Measurements from ENCODE around the gene TAGLN2. TPM values are rescaled to one million over a fixed set of nuclear protein-coding genes. Genes with fewer than 3 reads are reported as not detected.

TAGLN2 gene
- total and polyA plus RNA-seq, 9 of the 15 experiments (the other 6 are each of a cell fraction or from before 2014, with no cell fraction given), result 192 to 683 (median 455) TPM

- in situ Hi-C loops (cut with MboI), result no loop called here
Observed at GRCh38 chr1:159920202-159920601, 5.1 kb downstream of the TAGLN2 start.

GRCh38 chr1:159919236-159919865, 6.0 kb downstream of the TAGLN2 start:
- in situ Hi-C loops (cut with MboI) (no loop called here), intact Hi-C loops (cut with micrococcal nuclease) (no loop called here)
- peaks cover 49% of the 10 kb centered on the region for H3K79me2 ChIP-seq (ENCODE audit: control insufficient read depth, insufficient read depth, low read length)
- H3K9me1 ChIP-seq (ENCODE audit: control insufficient read depth, insufficient read depth, low read length), result peaks cover 12% of the 10 kb centered on the region
- H3K27ac ChIP-seq (ENCODE audit: extremely low read depth, low read depth, low read length), result no peak overlapping the region; the same call in 2 of the 3 replicates
- no peaks in the 10 kb centered on the region for H3K9me3 ChIP-seq (replicated peaks; ENCODE audit: control insufficient read depth, insufficient read depth, low read depth, low read length)
- TF ChIP-seq TSC22D4 (tag; IDR thresholded peaks at IDR 0.05) (no peak), RBM22 (IDR thresholded peaks at IDR 0.05; ENCODE audit: low read depth, low read length, poor library complexity, severe bottlenecking) (no peak), ZNF165 (CRISPR knock-in tag; IDR thresholded peaks at IDR 0.05; ENCODE audit: borderline replicate concordance) (no peak), ARID1B (IDR thresholded peaks at IDR 0.05) (no peak), MIER1 (IDR thresholded peaks at IDR 0.05; ENCODE audit: low read depth) (no peak), EWSR1 (IDR thresholded peaks at IDR 0.05; ENCODE audit: borderline replicate concordance, low read depth, partially characterized antibody) (no peak), ZNF778 (CRISPR knock-in tag; IDR thresholded peaks at IDR 0.05) (no peak), ZNF511 (CRISPR knock-in tag; IDR thresholded peaks at IDR 0.05) (no peak), GTF2A2 (tag; IDR thresholded peaks at IDR 0.05) (no peak)
- no TSS peak for BruUV-seq (replicated peaks)
- ChIA-PET POLR2A (interaction anchor here (0.5 to 1.3 kb wide), 4 partner anchors 10 to 30 kb away, joined by 3 to 4 read pairs (median 4); no protein-coding TSS in a partner anchor), CTCF (ENCODE audit: low intra/inter-chr PET ratio) (no interaction called here)
- no peak overlapping the region for H2AFZ ChIP-seq (ENCODE audit: low read depth, low read length)
- H4K20me1 ChIP-seq (replicated peaks; ENCODE audit: control insufficient read depth, insufficient read depth, low read length), result peaks cover 39% of the 10 kb centered on the region
- 100% methylated on average over 10 of the region's 10 CpGs for WGBS (ENCODE audit: insufficient coverage, low coverage, missing lambda C conversion rate)
- H3K4me2 ChIP-seq (ENCODE audit: insufficient read depth, low read length), result no peak overlapping the region
- no peak overlapping the region for H3K4me3 ChIP-seq
- H3K27me3 ChIP-seq (ENCODE audit: control insufficient read depth in 2 of 2, insufficient read depth in 2 of 2, low read length in 2 of 2), result no peaks in the 10 kb centered on the region
- peaks cover 24 to 32% of the 10 kb centered on the region in 2 experiments for H3K4me1 ChIP-seq (replicated peaks in 1 of 2; ENCODE audit: control insufficient read depth in 2 of 2, insufficient read depth in 2 of 2, low read length in 2 of 2)
- FAIRE-seq (no peak), DNase-seq (ENCODE audit: extremely low read depth in 1 of 4, low spot score in 3 of 4) (no peak), ATAC-seq (no peak)
- H3K9ac ChIP-seq (ENCODE audit: insufficient read depth in 1 of 2, low read depth in 2 of 2, low read length in 2 of 2), result no peak overlapping the region
- peaks cover 72% of the 10 kb centered on the region for H3K36me3 ChIP-seq (ENCODE audit: control insufficient read depth, insufficient read depth, low read length)

More at GRCh38 chr1:159920202-159920601, 5.1 kb downstream of the TAGLN2 start:
- POLR2A ChIA-PET, result interaction anchor here (0.8 to 0.9 kb wide), 2 partner anchors 10 to 17 kb away, joined by 4 read pairs; no protein-coding TSS in a partner anchor
- H3K9me1 ChIP-seq (ENCODE audit: control insufficient read depth, insufficient read depth, low read length), result peaks cover 12% of the 10 kb centered on the region
- WGBS (ENCODE audit: insufficient coverage, low coverage, missing lambda C conversion rate), result 93% methylated on average over 8 of the region's 10 CpGs
- no peak for DNase-seq (ENCODE audit: extremely low read depth in 1 of 4, low spot score in 3 of 4)
- peaks cover 39% of the 10 kb centered on the region for H4K20me1 ChIP-seq (replicated peaks; ENCODE audit: control insufficient read depth, insufficient read depth, low read length)
- peaks cover 72% of the 10 kb centered on the region for H3K36me3 ChIP-seq (ENCODE audit: control insufficient read depth, insufficient read depth, low read length)
- no peak overlapping the region for H3K4me3 ChIP-seq
- BruUV-seq (replicated peaks), result no TSS peak
- H3K4me2 ChIP-seq (ENCODE audit: insufficient read depth, low read length), result no peak overlapping the region
- no peaks in the 10 kb centered on the region for H3K27me3 ChIP-seq (ENCODE audit: control insufficient read depth in 2 of 2, insufficient read depth in 2 of 2, low read length in 2 of 2)
- H3K9me3 ChIP-seq (replicated peaks; ENCODE audit: control insufficient read depth, insufficient read depth, low read depth, low read length), result no peaks in the 10 kb centered on the region
- CTCF ChIA-PET (ENCODE audit: low intra/inter-chr PET ratio), result no interaction called here
- intact Hi-C loops (cut with micrococcal nuclease), result loop anchor here (10.0 kb wide), 2 partner anchors 85 to 345 kb away; partner anchors contain the start of gene DCAF8
- peaks cover 24 to 39% of the 10 kb centered on the region in 2 experiments for H3K4me1 ChIP-seq (replicated peaks in 1 of 2; ENCODE audit: control insufficient read depth in 2 of 2, insufficient read depth in 2 of 2, low read length in 2 of 2)
- no peak overlapping the region for H2AFZ ChIP-seq (ENCODE audit: low read depth, low read length)
- TF ChIP-seq RBFOX2 (IDR thresholded peaks at IDR 0.05; ENCODE audit: low read depth, low read length) (peak; percentile 41), HSF4 (CRISPR knock-in tag; IDR thresholded peaks at IDR 0.05; ENCODE audit: borderline replicate concordance) (no peak)
- H3K27ac ChIP-seq (ENCODE audit: extremely low read depth, low read depth, low read length), result no peak overlapping the region; the same call in 2 of the 3 replicates
- H3K79me2 ChIP-seq (ENCODE audit: control insufficient read depth, insufficient read depth, low read length), result peaks cover 58% of the 10 kb centered on the region
- ATAC-seq, result no peak
- no peak for FAIRE-seq
- peak overlapping the region in 1 of 2 experiments; percentile 46; a peak in 1 of 4 replicates for H3K9ac ChIP-seq (ENCODE audit: insufficient read depth in 1 of 2, low read depth in 2 of 2, low read length in 2 of 2)
